H1 (cell line): Measurements from ENCODE around the gene C19orf25. TPM values are rescaled to one million over a fixed set of nuclear protein-coding genes. Genes with fewer than 3 reads are reported as not detected.

ENCODE experiments used
- CTCF ChIA-PET: fragments of 300-600 bp; sonication (Branson Sonifier 250); formaldehyde crosslinking; loops from one replicate; lab custom pipeline; 2021; ENCODE audit not compliant: partially characterized antibody; lab: Charles Lee
- POLR2A ChIA-PET: fragments of 300-600 bp; sonication (Branson Sonifier 250); formaldehyde crosslinking; loops from one replicate; lab custom pipeline; 2021; ENCODE audit warnings: inconsistent platforms; ENCODE audit not compliant: partially characterized antibody; lab: Charles Lee
- DNase-seq, 2 experiments: peaks; one replicate each; pipeline versions ENCODE4 v3.0.0 to v3.0.0-alpha.2; 2010 to 2022; ENCODE audit warnings: low spot score in 2 of 2, low read depth in 1 of 2, mixed read lengths in 1 of 2
- FAIRE-seq: peaks from 2 replicates; lab custom pipeline; 2011; peaks lifted over from hg19 to GRCh38; lab: Jason Lieb, UNC
- H2AFZ ChIP-seq: 2 replicates; pipeline ENCODE4 v1.8.1; 2012; ENCODE audit warnings: low read length, inconsistent platforms
- H2AK5ac ChIP-seq: 2 replicates; pipeline ENCODE4 v1.6.1; 2013; ENCODE audit warnings: low read depth, low read length
- H2BK120ac ChIP-seq: replicated peaks from 2 replicates; pipeline ENCODE3; 2013; ENCODE audit warnings: low read depth, low read length, inconsistent platforms
- H2BK12ac ChIP-seq: 2 replicates; pipeline ENCODE4 v1.6.1; 2013; ENCODE audit warnings: low read depth, low read length
- H2BK15ac ChIP-seq: 2 replicates; pipeline ENCODE4 v1.6.1; 2013; ENCODE audit warnings: low read length
- H2BK20ac ChIP-seq: 2 replicates; pipeline ENCODE4 v1.6.1; 2013; ENCODE audit warnings: low read length
- H2BK5ac ChIP-seq: 2 replicates; pipeline ENCODE4 v1.6.1; 2013; ENCODE audit warnings: low read depth, low read length
- H3K14ac ChIP-seq: 2 replicates; pipeline ENCODE4 v1.6.1; 2013; ENCODE audit warnings: inconsistent platforms; ENCODE audit not compliant: insufficient read length
- H3K18ac ChIP-seq: 2 replicates; pipeline ENCODE4 v1.6.1; 2013; ENCODE audit warnings: low read length; ENCODE audit errors: extremely low read depth
- H3K23ac ChIP-seq: 2 replicates; pipeline ENCODE4 v1.6.1; 2013; ENCODE audit warnings: inconsistent platforms; ENCODE audit not compliant: insufficient read length
- H3K23me2 ChIP-seq: 2 replicates; pipeline ENCODE4 v1.6.1; 2013; ENCODE audit warnings: low read depth, low read length
- H3K27ac ChIP-seq: 2 replicates; pipeline ENCODE4 v1.6.1; 2011; ENCODE audit warnings: low read depth, low read length, inconsistent platforms
- H3K27me3 ChIP-seq, 4 experiments: replicated peaks in 1 of 4; 1 replicate in 1 of 4; 2 replicates in 3 of 4; pipeline versions ENCODE4 v1.6.1 to v1.8.1; 2011 to 2013; ENCODE audit warnings: low read length in 3 of 4, mild to moderate bottlenecking in 3 of 4, inconsistent platforms in 2 of 4, mixed read lengths in 2 of 4, moderate library complexity in 1 of 4; ENCODE audit not compliant: control insufficient read depth in 3 of 4, insufficient read depth in 3 of 4; ENCODE audit errors: extremely low read depth in 1 of 4
- H3K36me3 ChIP-seq, 4 experiments: 2 replicates each; pipeline versions ENCODE4 v1.6.1 to v1.8.1; 2011 to 2013; ENCODE audit warnings: mild to moderate bottlenecking in 4 of 4, low read length in 3 of 4, moderate library complexity in 2 of 4, control low read depth in 1 of 4, inconsistent platforms in 1 of 4; ENCODE audit not compliant: insufficient read depth in 4 of 4, control insufficient read depth in 2 of 4
- H3K4ac ChIP-seq: replicated peaks from 2 replicates; pipeline ENCODE3; 2013; ENCODE audit warnings: low read length, low read depth, mixed read lengths, inconsistent platforms; ENCODE audit not compliant: insufficient read length
- H3K4me1 ChIP-seq, 4 experiments: replicated peaks in 1 of 4; 1 replicate in 1 of 4; 2 replicates in 3 of 4; pipeline versions ENCODE4 v1.6.1 to v1.8.1; 2011 to 2013; ENCODE audit warnings: low read length in 3 of 4, inconsistent platforms in 2 of 4, mixed read lengths in 1 of 4; ENCODE audit not compliant: insufficient read depth in 4 of 4, control insufficient read depth in 3 of 4
- H3K4me2 ChIP-seq, 2 experiments: 2 replicates each; pipeline versions ENCODE4 v1.6.1 to v1.8.1; 2011 to 2013; ENCODE audit warnings: low read depth in 2 of 2, low read length in 2 of 2, control low read depth in 1 of 2, inconsistent platforms in 1 of 2, mild to moderate bottlenecking in 1 of 2; ENCODE audit not compliant: insufficient read depth in 1 of 2
- H3K4me3 ChIP-seq, 4 experiments: fragments of 200-600, 300-600 bp in 1 of 4; sonication (generic), shearing (Covaris generic), sonication (Bioruptor Twin) in 1 of 4; 2 replicates each; pipeline versions ENCODE4 v1.5.1 to v1.8.1; 2011 to 2016; ENCODE audit warnings: low read length in 4 of 4, low read depth in 3 of 4, control low read depth in 2 of 4, inconsistent platforms in 2 of 4, mild to moderate bottlenecking in 2 of 4, mixed read lengths in 1 of 4, moderate library complexity in 1 of 4; ENCODE audit not compliant: insufficient read depth in 2 of 4; ENCODE audit errors: extremely low read depth in 1 of 4
- H3K56ac ChIP-seq: replicated peaks from 2 replicates; pipeline ENCODE3; 2013; ENCODE audit warnings: low read depth, mild to moderate bottlenecking, mixed read lengths, low read length, inconsistent platforms; ENCODE audit not compliant: insufficient read length
- H3K79me1 ChIP-seq: 2 replicates; pipeline ENCODE4 v1.6.1; 2013; ENCODE audit warnings: low read depth, low read length, control low read depth
- H3K79me2 ChIP-seq, 2 experiments: 2 replicates each; pipeline versions ENCODE4 v1.6.1 to v1.8.1; 2012 to 2013; ENCODE audit warnings: low read length in 2 of 2, mild to moderate bottlenecking in 2 of 2, inconsistent platforms in 1 of 2; ENCODE audit not compliant: insufficient read depth in 2 of 2, control insufficient read depth in 1 of 2
- H3K9ac ChIP-seq, 4 experiments: replicated peaks in 1 of 4; 1 replicate in 1 of 4; 2 replicates in 3 of 4; pipeline versions ENCODE4 v1.6.1 to v1.8.1; 2011 to 2013; ENCODE audit warnings: low read depth in 3 of 4, low read length in 3 of 4, control low read depth in 2 of 4, mild to moderate bottlenecking in 2 of 4, moderate library complexity in 2 of 4, inconsistent platforms in 1 of 4; ENCODE audit errors: extremely low read depth in 1 of 4
- H3K9me3 ChIP-seq, 2 experiments: 2 replicates each; pipeline versions ENCODE4 v1.6.1 to v1.8.1; 2012 to 2013; ENCODE audit warnings: mild to moderate bottlenecking in 2 of 2, moderate library complexity in 2 of 2, control low read depth in 1 of 2, inconsistent platforms in 1 of 2, low read depth in 1 of 2, low read length in 1 of 2, mixed read lengths in 1 of 2; ENCODE audit not compliant: insufficient read depth in 2 of 2
- H4K20me1 ChIP-seq, 2 experiments: replicated peaks in 1 of 2; 2 replicates each; pipeline versions ENCODE3 to v1.8.1; 2011 to 2013; ENCODE audit warnings: inconsistent platforms in 2 of 2, low read length in 2 of 2, mild to moderate bottlenecking in 1 of 2; ENCODE audit not compliant: insufficient read depth in 2 of 2, control insufficient read depth in 1 of 2
- H4K5ac ChIP-seq: 2 replicates; pipeline ENCODE4 v1.6.1; 2013; ENCODE audit warnings: low read length, low read depth, mixed read lengths, inconsistent platforms; ENCODE audit not compliant: insufficient read length
- H4K8ac ChIP-seq: 2 replicates; pipeline ENCODE4 v1.8.0; 2013; ENCODE audit warnings: mild to moderate bottlenecking, moderate library complexity, low read length, inconsistent platforms; ENCODE audit not compliant: insufficient read depth; ENCODE audit errors: extremely low read depth
- H4K91ac ChIP-seq: replicated peaks from 2 replicates; pipeline ENCODE3; 2013; ENCODE audit warnings: low read length, mixed read lengths, inconsistent platforms; ENCODE audit not compliant: insufficient read length
- ASH2L ChIP-seq: fragments of 200-600, 300-600 bp; sonication (generic); IDR thresholded peaks from one replicate; pipeline ENCODE4 v1.7.1; 2017; ENCODE audit warnings: low read length
- CEBPB ChIP-seq: IDR thresholded peaks from 2 replicates; pipeline ENCODE4 v1.6.1; 2012; ENCODE audit warnings: low read depth, low read length
- WGBS, 2 experiments: shearing (Covaris generic) in 1 of 2; methylation state at CpG; one replicate each; pipeline versions ENCODE4 v1.1.6 to v1.1.7; 2013 to 2015; ENCODE audit warnings: low lambda C conversion rate in 2 of 2, mixed read lengths in 2 of 2, inconsistent platforms in 1 of 2, low coverage in 1 of 2, missing lambda C conversion rate in 1 of 2; ENCODE audit not compliant: insufficient replicate concordance in 2 of 2, insufficient coverage in 1 of 2, insufficient read length in 1 of 2; ENCODE audit errors: extremely low coverage in 1 of 2, missing lambda C conversion rate in 1 of 2; 5-methylcytosine and 5-hydroxymethylcytosine counted together
- polyA plus RNA-seq, 7 experiments: library from polyadenylated mRNA; depleted of rRNA in 3 of 7; stranded (reverse) in 5 of 7; unstranded in 2 of 7; fragments of >200 nt in 5 of 7; fragments of 200-250 nt in 2 of 7; gene quantifications; 1 replicate in 5 of 7; 2 replicates in 1 of 7; 4 replicates in 1 of 7; pipeline versions ENCODE4 v1.2.1 to v1.2.3, GENCODE V29; 2011 to 2013; ENCODE audit warnings: missing spikeins in 2 of 7, mixed read lengths in 2 of 7
- total RNA-seq: library from RNA; stranded (reverse); fragmentation: NEBNext Ultra II Directional; extraction: Animal tissue kit (Norgen Biotek cat#: 25700); gene quantifications from 2 replicates; pipeline ENCODE4 v1.2.1, GENCODE V29; 2021

Gene C19orf25
- total and polyA plus RNA-seq, 2 of the 8 experiments (the other 6 are each of a cell fraction or from before 2014, with no cell fraction given) = 41.3 to 67.4 TPM

GRCh38 chr19:1425102-1425837, 53.7 kb downstream of the C19orf25 start:
- FAIRE-seq (no peak), DNase-seq (no peak)
- H3K14ac ChIP-seq = no peak overlapping the region
- H2BK120ac ChIP-seq = no peak overlapping the region
- H3K56ac ChIP-seq = no peak overlapping the region
- no peak overlapping the region for H2AFZ ChIP-seq
- H3K23me2 ChIP-seq = no peaks in the 10 kb centered on the region
- no peak overlapping the region for H3K4me2 ChIP-seq
- H3K27ac ChIP-seq = no peak overlapping the region
- peaks cover 0 to 57% of the 10 kb centered on the region in 2 experiments; a peak in 3 of 4 replicates for H3K79me2 ChIP-seq
- no peak overlapping the region; the same call in 1 of the 2 replicates for H2BK5ac ChIP-seq
- no peak overlapping the region for H3K9ac ChIP-seq
- peaks cover 11% of the 10 kb centered on the region for H3K79me1 ChIP-seq
- no peak overlapping the region for H2BK15ac ChIP-seq
- H3K36me3 ChIP-seq = peaks cover 38 to 83% (median 73%) of the 10 kb centered on the region in 4 experiments
- no peak overlapping the region for H3K18ac ChIP-seq
- ChIA-PET POLR2A (interaction anchor here (0.7 to 1.3 kb wide), 4 partner anchors 9 to 15 kb away, joined by 3 to 5 read pairs (median 4); no protein-coding TSS in a partner anchor), CTCF (interaction anchor here (0.6 to 1.4 kb wide), 3 partner anchors 12 to 14 kb away, joined by 3 to 6 read pairs (median 3); no protein-coding TSS in a partner anchor)
- TF ChIP-seq CEBPB (peak; percentile 54), ASH2L (no peak)
- no peak overlapping the region for H3K4ac ChIP-seq
- H2BK12ac ChIP-seq = no peak overlapping the region
- WGBS, 2 experiments = 97% methylated on average over 30 of the region's 33 CpGs; no CpG with 5 or more reads in 1 of the 2 experiments
- H4K20me1 ChIP-seq = peaks cover 37 to 50% of the 10 kb centered on the region in 2 experiments
- H2BK20ac ChIP-seq = no peak overlapping the region
- H2AK5ac ChIP-seq = no peak overlapping the region
- H3K23ac ChIP-seq = no peak overlapping the region
- H3K4me3 ChIP-seq = no peak overlapping the region
- no peak overlapping the region for H4K91ac ChIP-seq
- no peak overlapping the region for H4K5ac ChIP-seq
- peaks cover 0 to 3% (median 0%) of the 10 kb centered on the region in 4 experiments; a peak in 1 of 7 replicates for H3K4me1 ChIP-seq
- H3K27me3 ChIP-seq = no peaks in the 10 kb centered on the region
- no peak overlapping the region for H4K8ac ChIP-seq
- no peaks in the 10 kb centered on the region for H3K9me3 ChIP-seq
